A549 (cell line): Measurements from ENCODE around the gene SERINC4. TPM values are rescaled to one million over a fixed set of nuclear protein-coding genes. Genes with fewer than 3 reads are reported as not detected.

ENCODE experiments used
- ATAC-seq, 2 experiments: fragments of 200-7000 bp in 1 of 2; fragments of >200 bp in 1 of 2; cut with Nextera tagmentation in 1 of 2; cut with Tn5 transposase in 1 of 2; 3 replicates each; pipeline versions ENCODE4 v1.8.0 to v1.9.1; 2018 to 2020; ENCODE audit warnings: mild to moderate bottlenecking in 1 of 2, moderate library complexity in 1 of 2
- CTCF ChIA-PET: fragments of 300-600 bp; sonication (Branson Sonifier 250); formaldehyde crosslinking; extraction: SDS; loops from one replicate; lab custom pipeline; 2021; ENCODE audit warnings: antibody characterized with exemption, inconsistent platforms; lab: Yijun Ruan, JAX
- POLR2A ChIA-PET: fragments of 350-600 bp; formaldehyde crosslinking; extraction: SDS; loops from one replicate; lab custom pipeline; 2021; ENCODE audit warnings: antibody characterized with exemption, inconsistent platforms; lab: Yijun Ruan, JAX
- DNase-seq, 2 experiments: peaks; one replicate each; pipeline versions ENCODE4 v3.0.0 to v3.0.0-alpha.2; 2011 to 2016; ENCODE audit warnings: low read depth in 1 of 2, low spot score in 1 of 2
- FAIRE-seq: peaks from 2 replicates; lab custom pipeline; 2011; peaks lifted over from hg19 to GRCh38; lab: Jason Lieb, UNC
- H3K27ac ChIP-seq, 2 experiments: fragments of >200 bp; sonication (Bioruptor Twin); formaldehyde crosslinking; 3 replicates each; pipeline ENCODE4 v1.5.1; 2016 to 2017
- H3K4me1 ChIP-seq: fragments of >200 bp; sonication (Bioruptor Twin); formaldehyde crosslinking; 3 replicates; pipeline ENCODE4 v1.6.1; 2016
- H3K4me2 ChIP-seq: fragments of >200 bp; sonication (Bioruptor Twin); formaldehyde crosslinking; 3 replicates; pipeline ENCODE4 v1.6.1; 2016
- H3K4me3 ChIP-seq: fragments of >200 bp; sonication (Bioruptor Twin); formaldehyde crosslinking; 3 replicates; pipeline ENCODE4 v1.5.1; 2016
- H3K9me3 ChIP-seq: fragments of >200 bp; sonication (Bioruptor Twin); formaldehyde crosslinking; 3 replicates; pipeline ENCODE4 v1.6.1; 2016
- BCL3 ChIP-seq: fragments of >200 bp; sonication (Bioruptor Twin); formaldehyde crosslinking; IDR thresholded peaks from 3 replicates; pipeline ENCODE4 v1.6.1; 2016
- CBX2 ChIP-seq: fragments of 200-600 bp; sonication (generic); IDR thresholded peaks from 2 replicates; pipeline ENCODE4 v1.6.1; 2016; ENCODE audit warnings: low read depth, mild to moderate bottlenecking, borderline replicate concordance
- CEBPB ChIP-seq, 2 experiments: fragments of >200 bp in 1 of 2; sonication (Bioruptor Twin) in 1 of 2; formaldehyde crosslinking in 1 of 2; IDR thresholded peaks; 2 replicates each; pipeline ENCODE4 v1.6.1; 2012 to 2016
- HOXA7 ChIP-seq: fragments of 250-450 bp; sonication (Bioruptor Pico); IDR thresholded peaks from 2 replicates; pipeline ENCODE4 v1.5.0; 2020; ENCODE audit warnings: mild to moderate bottlenecking, moderate library complexity
- KDM5A ChIP-seq: fragments of 200-600 bp; sonication (generic); IDR thresholded peaks from 2 replicates; pipeline ENCODE4 v1.6.1; 2016; ENCODE audit warnings: antibody characterized with exemption, mild to moderate bottlenecking
- MAZ ChIP-seq: fragments of 150-350 bp; IDR thresholded peaks from 2 replicates; pipeline ENCODE4 v1.6.1; 2014; ENCODE audit warnings: antibody characterized with exemption, low read depth, low read length, borderline replicate concordance
- MYC ChIP-seq: IDR thresholded peaks from 2 replicates; pipeline ENCODE4 v1.6.1; 2012; ENCODE audit warnings: mild to moderate bottlenecking, inconsistent platforms, low read length, improper control_type of control experiment, borderline replicate concordance
- NPAS2 ChIP-seq: fragments of 250-450 bp; sonication (Bioruptor Pico); IDR thresholded peaks from 2 replicates; pipeline ENCODE4 v1.8.0; 2022; ENCODE audit warnings: mild to moderate bottlenecking, moderate library complexity, borderline replicate concordance
- NR3C1 ChIP-seq: fragments of >200 bp; sonication (Bioruptor Twin); formaldehyde crosslinking; IDR thresholded peaks from 3 replicates; pipeline ENCODE4 v1.6.1; 2017
- REST ChIP-seq: fragments of 200-600 bp; sonication (generic); IDR thresholded peaks from 2 replicates; pipeline ENCODE4 v1.6.1; 2016; ENCODE audit warnings: antibody characterized with exemption, mild to moderate bottlenecking, moderate library complexity
- RNF2 ChIP-seq: fragments of 200-600 bp; sonication (generic); IDR thresholded peaks from 2 replicates; pipeline ENCODE4 v1.6.1; 2016; ENCODE audit warnings: low read depth, mild to moderate bottlenecking, antibody characterized with exemption, moderate library complexity, borderline replicate concordance
- SREBF2 ChIP-seq: fragments of 450-650 bp; IDR thresholded peaks from 2 replicates; pipeline ENCODE4 v1.6.1; 2014; ENCODE audit warnings: mild to moderate bottlenecking, moderate library complexity
- TFCP2L1 ChIP-seq: fragments of 250-450 bp; sonication (Bioruptor Pico); IDR thresholded peaks from 2 replicates; pipeline ENCODE4 v1.5.0; 2021; ENCODE audit warnings: mild to moderate bottlenecking
- TP53 ChIP-seq: fragments of 250-450 bp; sonication (Bioruptor Pico); IDR thresholded peaks from 2 replicates; pipeline ENCODE4 v1.5.0; 2021; ENCODE audit warnings: mild to moderate bottlenecking, moderate library complexity
- WGBS: methylation state at CpG from one replicate; pipeline ENCODE4 v1.1.6; 2017; ENCODE audit errors: missing lambda C conversion rate; 5-methylcytosine and 5-hydroxymethylcytosine counted together
- polyA plus RNA-seq, 4 experiments: library from polyadenylated mRNA; depleted of rRNA in 3 of 4; stranded (reverse); fragments of >200 nt; fragmentation: RNase III in 1 of 4; extraction: RNeasy Plus Mini Kit Qiagen cat#74134 plus additional on column Dnase treatment in 1 of 4; gene quantifications; 2 replicates in 3 of 4; 3 replicates in 1 of 4; pipeline ENCODE4 v1.2.3, GENCODE V29; 2011 to 2017

SERINC4 gene
- polyA plus RNA-seq, 2 of the 4 experiments (the other 2 are of a cell fraction), result 0.04 to 0.05 TPM

- Histone ChIP-seq H3K4me3 (no peak overlapping the region), H3K9me3 (no peaks in the 10 kb centered on the region), H3K4me2 (peak overlapping the region; percentile 88; the same call in 1 of the 3 replicates), H3K4me1 (peaks cover 28% of the 10 kb centered on the region; the same call in 2 of the 3 replicates), H3K27ac (no peak overlapping the region)
- ChIA-PET POLR2A (interaction anchor here (0.6 to 0.9 kb wide), 2 partner anchors 28 to 30 kb away, joined by 3 to 6 read pairs; partner anchors contain the start of gene MFAP1), CTCF (interaction anchor here (0.7 to 3.3 kb wide), 4 partner anchors 10 to 39 kb away, joined by 3 to 11 read pairs (median 4); partner anchors contain the start of gene ELL3)
- FAIRE-seq (no peak), ATAC-seq (no peak), DNase-seq (no peak)
- TF ChIP-seq CBX2 (no peak), NR3C1 (no peak), RNF2 (no peak), KDM5A (no peak), MYC (no peak), HOXA7 (CRISPR knock-in tag) (no peak), REST (peak; percentile 32; the same call in 1 of the 2 replicates)
- 93% methylated on average over 9 of the region's 9 CpGs for WGBS
Measured at GRCh38 chr15:43794269-43795037, 5.6 kb downstream of the SERINC4 start.

- peak overlapping the region; percentile 97 to 100; a peak in 4 of 6 replicates for H3K27ac ChIP-seq
- 90% methylated on average over 10 of the region's 10 CpGs for WGBS
Measured at GRCh38 chr15:43793647-43794046, 6.4 kb downstream of the SERINC4 start.

GRCh38 chr15:43792761-43793476 lies 7.1 kb downstream of the SERINC4 start:
- FAIRE-seq (no peak), DNase-seq (peak in 1 of 2 experiments; percentile 26), ATAC-seq (peak; percentile 4 to 26; a peak in 3 of 6 replicates)
- Histone ChIP-seq H3K27ac (peak overlapping the region; percentile 97 to 100), H3K4me3 (peak overlapping the region; percentile 100), H3K9me3 (no peaks in the 10 kb centered on the region), H3K4me1 (peaks cover 16% of the 10 kb centered on the region; the same call in 2 of the 3 replicates), H3K4me2 (peak overlapping the region; percentile 88)
- CTCF ChIA-PET, result interaction anchor here (0.8 to 6.5 kb wide), 2 partner anchors 15 to 29 kb away, joined by 3 to 47 read pairs; partner anchors contain the start of gene ELL3
- WGBS, result 10% methylated on average over 19 of the region's 33 CpGs
- TF ChIP-seq NPAS2 (CRISPR knock-in tag) (no peak), BCL3 (0 out of 3 replicates have a peak, but pooled peaks have one; percentile 6)
- POLR2A ChIA-PET, result no interaction called here

More at GRCh38 chr15:43793647-43794046, 6.4 kb downstream of the SERINC4 start:
- H3K4me1 ChIP-seq, result peaks cover 23% of the 10 kb centered on the region; the same call in 2 of the 3 replicates
- no peak for TF ChIP-seq SREBF2
- no peak for TF ChIP-seq TP53 (CRISPR knock-in tag)
- no peak for TF ChIP-seq CEBPB (IDR thresholded peaks at IDR 0.05)
- TF ChIP-seq TFCP2L1, result no peak
- TF ChIP-seq MAZ, result no peak
- POLR2A ChIA-PET, result no interaction called here
- CTCF ChIA-PET, result interaction anchor here (6.5 kb wide), 1 partner anchor 16 kb away, joined by 47 read pairs; the partner anchor contains the start of gene ELL3
- ATAC-seq (no peak), FAIRE-seq (no peak), DNase-seq (no peak)
- no peaks in the 10 kb centered on the region for H3K9me3 ChIP-seq
- peak overlapping the region; percentile 100 for H3K4me3 ChIP-seq
- H3K4me2 ChIP-seq, result peak overlapping the region; percentile 88
